ENCODE data around the gene CACNA2D1.

- no peak for TF ChIP-seq YY1 (IDR thresholded peaks at IDR 0.05; ENCODE audit: low read depth)
- TF ChIP-seq, protein P1, sequence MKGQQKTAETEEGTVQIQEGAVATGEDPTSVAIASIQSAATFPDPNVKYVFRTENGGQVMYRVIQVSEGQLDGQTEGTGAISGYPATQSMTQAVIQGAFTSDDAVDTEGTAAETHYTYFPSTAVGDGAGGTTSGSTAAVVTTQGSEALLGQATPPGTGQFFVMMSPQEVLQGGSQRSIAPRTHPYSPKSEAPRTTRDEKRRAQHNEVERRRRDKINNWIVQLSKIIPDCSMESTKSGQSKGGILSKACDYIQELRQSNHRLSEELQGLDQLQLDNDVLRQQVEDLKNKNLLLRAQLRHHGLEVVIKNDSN (IDR thresholded peaks at IDR 0.05): no peak
- TF ChIP-seq, protein P2, sequence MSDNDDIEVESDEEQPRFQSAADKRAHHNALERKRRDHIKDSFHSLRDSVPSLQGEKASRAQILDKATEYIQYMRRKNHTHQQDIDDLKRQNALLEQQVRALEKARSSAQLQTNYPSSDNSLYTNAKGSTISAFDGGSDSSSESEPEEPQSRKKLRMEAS (IDR thresholded peaks at IDR 0.05): no peak
- no peak for TF ChIP-seq RAD21 (IDR thresholded peaks at IDR 0.05; ENCODE audit: low read depth)
- TF ChIP-seq TAF1 (IDR thresholded peaks at IDR 0.05; ENCODE audit: low read depth): no peak
- no peak for TF ChIP-seq EP300 (IDR thresholded peaks at IDR 0.05; ENCODE audit: borderline replicate concordance)
- no peak for TF ChIP-seq TCF12 (IDR thresholded peaks at IDR 0.05; ENCODE audit: low read depth)
- no peak for TF ChIP-seq CEBPB (IDR thresholded peaks at IDR 0.05)
- TF ChIP-seq FOXM1 (IDR thresholded peaks at IDR 0.05; ENCODE audit: borderline replicate concordance, low read depth): no peak
- no peak for TF ChIP-seq CREB1 (IDR thresholded peaks at IDR 0.05; ENCODE audit: low read depth)
These were observed 483.6 kb downstream of the CACNA2D1 start for GRCh38 chr7:81960026-81960425.

Measured in Ishikawa (cell line).